Activated CD4-positive, alpha-beta T cell treated with anti-CD3 and anti-CD28 coated beads, Interleukin-2, amount 50 U/mL, for 16 hours (primary cell): ENCODE data around the gene OR52H1.
A peak's percentile ranks its signal among the peaks of the same experiment; 100 is the strongest.
"Not testable (repeated sequence)": the region's sequence is repeated elsewhere in the genome, so short reads cannot be mapped to it uniquely, and the experiment has no call there.

ENCODE experiments used
- DNase-seq: peaks from one replicate; pipeline ENCODE4 v3.0.0-alpha.2; 2020

OR52H1 gene

GRCh38 chr11:5548440-5548839 lies at the start of gene OR52H1:
TSS of gene OR52H1 (minus strand) at chr11:5548540. CDS start at chr11:5545505, 3,035 bp downstream.
- no peak for DNase-seq

GRCh38 chr11:5597953-5598352 lies 49.6 kb upstream of the OR52H1 start:
- no peak for DNase-seq

- DNase-seq, result peak; percentile 3
These were observed 48.4 kb upstream of the OR52H1 start, which contains the start of gene TRIM6 for GRCh38 chr11:5596607-5597201. TSS of gene TRIM6 (plus strand) at chr11:5596637. CDS start at chr11:5596898, 261 bp downstream.

GRCh38 chr11:5593146-5593545 lies 44.8 kb upstream of the OR52H1 start:
- no peak for DNase-seq

GRCh38 chr11:5592615-5593014 lies 44.3 kb upstream of the OR52H1 start:
- no peak for DNase-seq

- no peak for DNase-seq
These were observed 43.3 kb upstream of the OR52H1 start for GRCh38 chr11:5591613-5592012.

GRCh38 chr11:5589906-5590305 lies 41.6 kb upstream of the OR52H1 start:
- DNase-seq, result not testable (repeated sequence)

GRCh38 chr11:5584458-5584857 lies 36.1 kb upstream of the OR52H1 start:
- not testable (repeated sequence) for DNase-seq

- DNase-seq, result no peak
These were observed 32.7 kb upstream of the OR52H1 start for GRCh38 chr11:5581014-5581413.

GRCh38 chr11:5580577-5580976 lies 32.2 kb upstream of the OR52H1 start, which contains the start of gene OR52B6:
TSS of gene OR52B6 (plus strand) at chr11:5580877. CDS start at chr11:5580877, 0 bp downstream.
- DNase-seq, result no peak

- DNase-seq, result no peak
These were observed 28.8 kb upstream of the OR52H1 start for GRCh38 chr11:5577101-5577500.

- no peak for DNase-seq
These were observed 26.8 kb upstream of the OR52H1 start for GRCh38 chr11:5575152-5575551.

GRCh38 chr11:5574654-5575053 lies 26.3 kb upstream of the OR52H1 start:
- DNase-seq, result no peak

GRCh38 chr11:5564259-5565019 lies 16.1 kb upstream of the OR52H1 start:
- DNase-seq, result no peak

- no peak for DNase-seq
These were observed 9.4 kb upstream of the OR52H1 start for GRCh38 chr11:5557751-5558150.

- no peak for DNase-seq
These were observed 8.4 kb upstream of the OR52H1 start for GRCh38 chr11:5556596-5557188.

GRCh38 chr11:5553343-5553742 lies 5.0 kb upstream of the OR52H1 start:
- DNase-seq, result no peak

GRCh38 chr11:5550440-5551095 lies 2.2 kb upstream of the OR52H1 start:
- no peak for DNase-seq

- DNase-seq, result no peak
These were observed 358 bp downstream of the OR52H1 start for GRCh38 chr11:5547982-5548381.

- DNase-seq, result no peak
These were observed 1.9 kb downstream of the OR52H1 start for GRCh38 chr11:5546457-5546856.

GRCh38 chr11:5541427-5541826 lies 6.9 kb downstream of the OR52H1 start:
- DNase-seq, result no peak

GRCh38 chr11:5536482-5536881 lies 11.9 kb downstream of the OR52H1 start:
- DNase-seq, result no peak

GRCh38 chr11:5534046-5534445 lies 14.3 kb downstream of the OR52H1 start:
- no peak for DNase-seq
